Measurements from ENCODE around the gene SECISBP2.

SECISBP2 gene

GRCh38 chr9:89347651-89348050 lies 29.4 kb downstream of the SECISBP2 start:
- Mint-ChIP-seq H3K9me3 (no peaks in the 10 kb centered on the region), H3K4me1 (peaks cover 14% of the 10 kb centered on the region), H3K27me3 (no peaks in the 10 kb centered on the region), H3K4me3 (no peak overlapping the region), H3K27ac (no peak overlapping the region), H3K36me3 (peaks cover 75% of the 10 kb centered on the region)
- no peak for ATAC-seq (ENCODE audit: low read depth)
- no peak for DNase-seq (ENCODE audit: low spot score in 2 of 2)

DNA sequence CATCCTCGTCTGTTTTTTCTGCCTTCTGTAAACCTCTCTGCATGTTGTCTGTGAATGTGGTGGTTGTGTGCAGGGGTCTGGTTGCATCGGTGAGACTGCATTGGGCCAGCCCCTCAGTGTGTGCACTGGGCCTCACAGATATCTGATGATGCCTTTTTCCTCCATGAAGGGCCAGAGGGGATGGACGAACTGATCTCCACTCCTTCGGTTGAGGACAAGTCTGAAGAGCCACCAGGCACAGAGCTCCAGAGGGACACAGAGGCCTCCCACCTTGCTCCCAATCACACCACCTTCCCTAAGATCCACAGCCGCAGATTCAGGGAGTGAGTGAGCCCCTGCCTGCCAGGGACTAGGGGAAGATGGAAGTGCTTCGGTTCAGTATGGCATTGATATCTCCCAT lies 31.3 kb downstream of the SECISBP2 start:
- H3K9me3 Mint-ChIP-seq, result no peaks in the 10 kb centered on the region
- ATAC-seq (ENCODE audit: low read depth) (no peak), DNase-seq (ENCODE audit: low spot score in 2 of 2) (no peak)
- no peak overlapping the region for H3K27ac Mint-ChIP-seq
- H3K4me3 Mint-ChIP-seq, result no peak overlapping the region
- no peaks in the 10 kb centered on the region for H3K27me3 Mint-ChIP-seq
- H3K36me3 Mint-ChIP-seq, result peaks cover 63% of the 10 kb centered on the region
- H3K4me1 Mint-ChIP-seq, result peaks cover 14% of the 10 kb centered on the region

GRCh38 chr9:89350988-89351557 lies 32.8 kb downstream of the SECISBP2 start:
- DNase-seq (ENCODE audit: low spot score in 2 of 2) (no peak), ATAC-seq (ENCODE audit: low read depth) (no peak)
- H3K27ac Mint-ChIP-seq, result no peak overlapping the region
- no peak overlapping the region for H3K4me3 Mint-ChIP-seq
- peaks cover 55% of the 10 kb centered on the region for H3K36me3 Mint-ChIP-seq
- H3K9me3 Mint-ChIP-seq, result no peaks in the 10 kb centered on the region
- peaks cover 11% of the 10 kb centered on the region for H3K4me1 Mint-ChIP-seq
- H3K27me3 Mint-ChIP-seq, result no peaks in the 10 kb centered on the region

DNA sequence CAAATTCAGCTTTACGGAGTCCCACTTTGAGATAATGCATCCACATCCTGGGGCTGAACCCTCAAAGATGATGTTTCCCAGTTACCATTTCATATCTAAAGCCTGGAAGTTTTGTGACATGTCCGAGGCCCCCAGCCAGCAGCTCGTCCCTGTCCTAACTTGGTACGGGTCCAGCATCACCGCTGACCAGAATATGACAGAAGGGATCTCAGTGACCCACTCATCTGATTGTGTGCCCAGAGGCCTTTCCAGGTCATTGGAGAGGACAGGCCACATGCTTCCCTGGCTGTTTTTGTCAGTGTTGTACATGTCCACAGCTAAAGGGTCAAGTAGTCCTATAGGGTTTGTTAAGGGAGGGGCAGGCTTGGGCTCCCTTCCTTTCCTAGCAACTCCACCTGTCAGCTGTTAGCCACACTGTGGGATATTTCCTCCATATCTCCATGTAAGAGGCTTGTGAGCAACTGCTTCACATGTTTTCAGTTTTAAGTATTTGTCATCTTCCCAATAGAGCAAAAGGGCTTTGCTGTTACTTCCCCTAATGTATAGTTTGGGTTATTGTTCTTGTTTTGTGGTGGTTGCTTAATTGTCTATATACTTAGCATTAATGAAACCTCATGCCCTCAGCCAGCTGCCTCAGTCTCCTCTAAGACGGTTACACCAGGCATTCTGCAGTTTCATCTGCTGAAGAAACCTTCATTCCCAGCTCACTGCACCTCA lies 33.4 kb downstream of the SECISBP2 start:
- Mint-ChIP-seq H3K27ac (no peak overlapping the region), H3K4me1 (peaks cover 11% of the 10 kb centered on the region), H3K27me3 (no peaks in the 10 kb centered on the region), H3K4me3 (no peak overlapping the region), H3K9me3 (no peaks in the 10 kb centered on the region), H3K36me3 (peaks cover 53% of the 10 kb centered on the region)
- no peak for DNase-seq (ENCODE audit: low spot score in 2 of 2)
- no peak for ATAC-seq (ENCODE audit: low read depth)

- ATAC-seq (ENCODE audit: low read depth) (no peak), DNase-seq (ENCODE audit: low spot score in 2 of 2) (no peak)
- Mint-ChIP-seq H3K4me3 (no peak overlapping the region), H3K27ac (peak overlapping the region; percentile 70), H3K36me3 (peaks cover 50% of the 10 kb centered on the region), H3K4me1 (peaks cover 11% of the 10 kb centered on the region), H3K9me3 (no peaks in the 10 kb centered on the region), H3K27me3 (no peaks in the 10 kb centered on the region)
Observed at GRCh38 chr9:89352451-89352850, 34.2 kb downstream of the SECISBP2 start.

GRCh38 chr9:89352874-89353649 lies 34.8 kb downstream of the SECISBP2 start:
- Mint-ChIP-seq H3K27ac (peak overlapping the region; percentile 70), H3K4me1 (peaks cover 11% of the 10 kb centered on the region), H3K9me3 (no peaks in the 10 kb centered on the region), H3K4me3 (no peak overlapping the region), H3K27me3 (no peaks in the 10 kb centered on the region), H3K36me3 (peaks cover 45% of the 10 kb centered on the region)
- ATAC-seq (ENCODE audit: low read depth) (no peak), DNase-seq (ENCODE audit: low spot score in 2 of 2) (no peak)

GRCh38 chr9:89353989-89354388 lies 35.7 kb downstream of the SECISBP2 start:
- no peaks in the 10 kb centered on the region for H3K27me3 Mint-ChIP-seq
- H3K27ac Mint-ChIP-seq, result no peak overlapping the region
- no peak overlapping the region for H3K4me3 Mint-ChIP-seq
- H3K36me3 Mint-ChIP-seq, result peaks cover 47% of the 10 kb centered on the region
- no peak for ATAC-seq (ENCODE audit: low read depth)
- DNase-seq (ENCODE audit: low spot score in 2 of 2), result no peak
- no peaks in the 10 kb centered on the region for H3K9me3 Mint-ChIP-seq
- peaks cover 11% of the 10 kb centered on the region for H3K4me1 Mint-ChIP-seq

DNA sequence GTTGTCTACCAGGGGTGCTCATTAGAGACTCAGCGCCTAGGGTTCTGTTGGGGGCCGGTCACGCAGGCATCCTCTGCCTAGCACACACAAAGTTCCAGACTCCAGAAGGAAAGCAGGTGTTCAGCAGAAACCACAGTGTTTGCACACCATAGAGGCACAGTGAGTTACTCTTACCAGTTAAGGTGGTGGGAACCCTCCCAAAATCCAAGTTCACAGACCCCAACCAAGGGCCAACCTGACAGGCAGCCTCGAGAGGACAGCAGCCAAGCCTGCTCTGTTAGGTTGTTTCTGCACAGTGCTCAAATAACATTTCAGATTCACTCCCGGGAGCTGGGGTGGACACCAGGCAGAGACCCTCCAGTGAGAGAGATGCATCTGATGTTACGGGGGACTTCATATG lies 36.2 kb downstream of the SECISBP2 start:
- H3K27me3 Mint-ChIP-seq, result no peaks in the 10 kb centered on the region
- no peaks in the 10 kb centered on the region for H3K9me3 Mint-ChIP-seq
- H3K4me3 Mint-ChIP-seq, result no peak overlapping the region
- no peak overlapping the region for H3K27ac Mint-ChIP-seq
- ATAC-seq (ENCODE audit: low read depth) (no peak), DNase-seq (ENCODE audit: low spot score in 2 of 2) (no peak)
- H3K36me3 Mint-ChIP-seq, result peaks cover 46% of the 10 kb centered on the region
- peaks cover 11% of the 10 kb centered on the region for H3K4me1 Mint-ChIP-seq

GRCh38 chr9:89356782-89357181 lies 38.5 kb downstream of the SECISBP2 start:
- no peaks in the 10 kb centered on the region for H3K9me3 Mint-ChIP-seq
- peaks cover 45% of the 10 kb centered on the region for H3K36me3 Mint-ChIP-seq
- H3K4me3 Mint-ChIP-seq, result no peak overlapping the region
- no peak for DNase-seq (ENCODE audit: low spot score in 2 of 2)
- H3K4me1 Mint-ChIP-seq, result peaks cover 7% of the 10 kb centered on the region
- H3K27ac Mint-ChIP-seq, result peak overlapping the region; percentile 14
- no peak for ATAC-seq (ENCODE audit: low read depth)
- no peaks in the 10 kb centered on the region for H3K27me3 Mint-ChIP-seq

DNA sequence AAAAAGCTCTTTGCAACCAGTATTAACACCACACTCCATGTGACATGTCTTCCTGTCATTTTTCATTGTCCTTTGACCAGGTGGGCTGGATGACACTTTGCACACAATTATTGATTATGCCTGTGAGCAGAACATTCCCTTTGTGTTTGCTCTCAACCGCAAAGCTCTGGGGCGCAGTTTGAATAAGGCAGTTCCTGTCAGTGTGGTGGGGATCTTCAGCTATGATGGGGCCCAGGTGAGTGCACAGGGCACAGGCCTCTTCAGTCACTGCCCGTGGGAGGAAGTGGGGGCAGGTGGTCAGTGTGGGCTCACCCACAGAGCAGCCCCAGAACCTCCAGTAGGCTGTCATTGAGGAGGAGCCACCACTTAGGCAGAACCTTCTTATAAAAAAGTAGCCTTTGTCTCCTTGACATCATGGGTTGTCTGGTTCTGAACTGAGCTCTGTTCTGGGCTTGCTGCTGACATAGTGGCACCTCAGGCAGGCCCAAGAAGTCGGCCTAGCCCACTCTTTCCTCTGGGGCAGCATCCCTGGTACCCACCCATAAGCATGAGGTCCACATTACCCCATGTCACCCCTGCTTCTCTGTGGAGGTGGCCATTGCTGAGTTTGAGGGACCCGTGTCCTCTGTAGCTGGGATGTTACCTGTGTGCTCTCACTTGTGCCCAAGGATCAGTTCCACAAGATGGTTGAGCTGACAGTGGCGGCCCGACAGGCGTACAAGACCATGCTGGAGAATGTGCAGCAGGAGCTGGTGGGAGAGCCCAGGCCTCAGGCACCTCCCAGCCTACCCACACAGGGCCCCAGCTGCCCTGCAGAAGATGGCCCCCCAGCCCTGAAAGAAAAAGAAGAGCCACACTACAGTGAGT lies 39.3 kb downstream of the SECISBP2 start:
- Mint-ChIP-seq H3K27ac (peak overlapping the region; percentile 14), H3K4me3 (no peak overlapping the region), H3K27me3 (no peaks in the 10 kb centered on the region), H3K36me3 (peaks cover 39% of the 10 kb centered on the region), H3K9me3 (no peaks in the 10 kb centered on the region), H3K4me1 (peaks cover under 1% of the 10 kb centered on the region)
- DNase-seq (ENCODE audit: low spot score in 2 of 2) (no peak), ATAC-seq (ENCODE audit: low read depth) (no peak)

- ATAC-seq (ENCODE audit: low read depth), result no peak
Observed at GRCh38 chr9:89358376-89358916, 40.1 kb downstream of the SECISBP2 start.

GRCh38 chr9:89358985-89359384 lies 40.7 kb downstream of the SECISBP2 start:
- peak overlapping the region; percentile 35 for H3K27ac Mint-ChIP-seq
- H3K27me3 Mint-ChIP-seq, result no peaks in the 10 kb centered on the region
- H3K9me3 Mint-ChIP-seq, result no peaks in the 10 kb centered on the region
- DNase-seq (ENCODE audit: low spot score in 2 of 2) (no peak), ATAC-seq (ENCODE audit: low read depth) (no peak)
- no peak overlapping the region for H3K4me3 Mint-ChIP-seq
- peaks cover 37% of the 10 kb centered on the region for H3K36me3 Mint-ChIP-seq
- no peaks in the 10 kb centered on the region for H3K4me1 Mint-ChIP-seq

More at GRCh38 chr9:89358376-89358916, 40.1 kb downstream of the SECISBP2 start:
- H3K9me3 Mint-ChIP-seq, result no peaks in the 10 kb centered on the region
- no peaks in the 10 kb centered on the region for H3K4me1 Mint-ChIP-seq
- no peaks in the 10 kb centered on the region for H3K27me3 Mint-ChIP-seq
- peak overlapping the region; percentile 14 for H3K27ac Mint-ChIP-seq
- no peak for DNase-seq (ENCODE audit: low spot score in 2 of 2)
- no peak overlapping the region for H3K4me3 Mint-ChIP-seq
- H3K36me3 Mint-ChIP-seq, result peaks cover 37% of the 10 kb centered on the region

DNA sequence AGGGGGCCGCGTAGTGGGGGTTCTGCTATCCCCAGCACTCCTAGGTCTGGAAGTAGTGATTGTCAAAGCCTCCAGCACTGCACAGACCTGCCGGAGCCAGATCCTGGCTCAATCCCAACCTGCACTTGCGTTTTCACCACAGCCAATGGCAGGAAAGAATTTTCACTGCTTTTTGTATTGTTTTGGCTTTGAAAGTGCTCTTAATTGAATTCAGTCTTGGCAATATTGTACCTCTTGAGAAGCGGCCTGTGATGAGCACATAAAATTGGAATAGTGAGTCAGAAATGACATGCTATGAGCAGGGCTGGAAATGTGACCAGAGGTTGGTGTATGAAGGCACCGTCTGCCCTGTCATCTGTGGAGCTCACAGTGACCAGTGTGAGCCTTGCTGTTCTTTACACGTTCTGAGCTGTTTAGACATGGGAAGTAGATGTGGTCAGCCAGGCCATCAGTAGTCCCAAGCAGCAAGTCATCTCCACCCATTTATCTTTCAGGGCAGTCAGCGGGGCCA lies 41.5 kb downstream of the SECISBP2 start:
- H3K36me3 Mint-ChIP-seq, result peaks cover 34% of the 10 kb centered on the region
- no peak for DNase-seq (ENCODE audit: low spot score in 2 of 2)

More for the DNA sequence above, 41.5 kb downstream of the SECISBP2 start:
- no peaks in the 10 kb centered on the region for H3K27me3 Mint-ChIP-seq
- no peak for ATAC-seq (ENCODE audit: low read depth)
- no peaks in the 10 kb centered on the region for H3K9me3 Mint-ChIP-seq
- no peaks in the 10 kb centered on the region for H3K4me1 Mint-ChIP-seq
- H3K27ac Mint-ChIP-seq, result peak overlapping the region; percentile 75
- H3K4me3 Mint-ChIP-seq, result no peak overlapping the region
